Lung microvascular endothelial cell (primary cell): ENCODE measurements around the gene DKK1. TPM values are rescaled to one million over a fixed set of nuclear protein-coding genes. Genes with fewer than 3 reads are reported as not detected.
"Not testable (repeated sequence)": the region's sequence is repeated elsewhere in the genome, so short reads cannot be mapped to it uniquely, and the experiment has no call there.

Experiments
- DNase-seq, 2 donors: peaks; one replicate each; pipeline versions ENCODE4 v3.0.0 to v3.0.0-alpha.2; 2010; ENCODE audit warnings: low read depth in 2 of 2
- total RNA-seq: library from RNA; depleted of rRNA; stranded (reverse); fragments of >200 nt; gene quantifications from 2 replicates; pipeline ENCODE4 v1.2.1, GENCODE V29; 2014

DKK1 gene
- total RNA-seq, 1 donor from 2014 or later, result 15.7 TPM

DNA sequence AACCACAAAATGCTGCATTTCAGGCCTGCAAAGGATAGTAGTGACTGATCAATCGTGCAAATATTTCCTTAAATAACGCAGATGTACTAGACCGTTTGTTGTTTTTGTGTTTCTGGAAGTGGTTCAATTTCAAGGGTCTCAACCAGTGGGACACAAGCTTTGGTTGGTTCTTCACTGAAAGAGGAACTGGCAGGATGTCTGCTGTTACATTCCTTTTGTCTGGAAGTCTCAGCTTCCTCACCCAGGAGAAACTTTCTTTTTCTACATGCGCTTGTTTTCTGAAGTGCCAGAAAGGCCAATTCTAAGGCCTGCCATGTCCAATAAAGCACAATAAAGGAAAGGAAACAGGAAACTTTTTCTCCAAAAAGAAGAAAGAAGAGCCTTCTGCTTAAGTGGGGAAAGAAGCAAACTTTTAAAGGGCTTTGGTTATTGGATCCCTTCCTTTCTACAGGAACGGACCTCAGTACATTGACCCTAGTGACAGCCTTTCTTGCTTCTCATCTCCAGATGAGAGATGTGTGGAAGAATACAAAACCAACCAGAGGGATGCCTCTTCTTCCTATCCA is 4.1 kb downstream of the DKK1 start:
- DNase-seq, result peak; percentile 18 to 52

- DNase-seq, result peak; percentile 41 to 91
Observed at GRCh38 chr10:52318822-52319464, 4.9 kb downstream of the DKK1 start.

DNA sequence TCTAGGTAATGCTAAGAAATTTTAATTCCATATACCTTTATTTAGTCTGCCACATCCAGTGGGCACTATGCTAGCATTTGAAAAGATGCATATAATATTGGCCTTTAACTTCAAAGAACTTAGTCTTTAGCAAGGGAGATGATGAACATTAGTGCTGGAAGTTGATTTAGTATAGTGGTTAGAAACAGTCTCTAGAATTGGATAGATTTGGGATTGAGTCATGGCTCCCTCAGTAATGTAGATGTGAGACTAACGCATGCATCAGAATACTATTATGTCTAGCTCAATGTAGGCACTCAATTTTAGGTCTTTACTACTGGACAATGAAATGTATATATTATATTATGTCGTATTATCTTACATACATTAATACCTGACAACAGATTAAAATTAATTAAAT is 5.8 kb downstream of the DKK1 start:
- no peak for DNase-seq

DNA sequence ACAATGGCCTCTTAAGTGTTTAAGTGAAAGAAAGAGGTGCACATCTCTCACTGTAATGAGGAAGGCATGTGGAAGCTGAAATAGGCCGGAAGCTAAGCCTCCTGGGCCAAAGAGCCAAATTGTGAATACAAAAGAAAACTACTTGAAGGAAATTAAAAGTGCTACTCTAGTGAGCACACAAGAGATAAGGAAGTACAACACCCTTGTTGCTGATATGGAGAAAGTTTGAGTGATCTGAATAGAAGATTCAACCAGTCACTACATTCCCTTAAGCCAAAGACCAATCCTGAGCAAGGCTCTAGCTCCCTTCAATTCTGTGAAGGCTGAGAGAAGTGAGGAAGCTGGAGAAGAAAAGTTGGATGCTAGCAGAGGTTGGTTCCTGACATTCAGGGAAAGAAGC is 8.2 kb downstream of the DKK1 start:
- DNase-seq, result no peak

GRCh38 chr10:52322936-52323335 is 8.9 kb downstream of the DKK1 start:
- DNase-seq, result no peak

DNA sequence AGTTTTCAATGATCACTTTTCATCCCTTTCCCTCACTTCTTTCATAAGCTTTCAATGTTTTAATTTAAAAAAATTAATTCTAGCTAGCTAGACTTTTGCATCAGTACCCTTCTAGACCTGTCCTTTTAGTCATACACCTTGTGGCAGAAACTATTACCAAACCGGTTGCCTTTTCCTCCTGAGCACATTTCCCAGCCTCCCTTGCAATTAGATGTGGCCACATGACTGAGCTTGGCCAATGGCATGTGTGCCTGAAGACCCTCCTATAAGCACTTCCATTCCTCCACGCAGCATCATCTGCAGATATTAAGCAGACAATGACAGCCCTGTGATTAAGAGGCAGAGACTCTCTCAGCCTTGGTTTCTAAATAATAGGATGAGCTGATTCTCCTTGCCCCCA is 12.3 kb downstream of the DKK1 start:
- no peak for DNase-seq

- DNase-seq, result no peak
Observed at GRCh38 chr10:52331638-52332364, 17.7 kb downstream of the DKK1 start.

GRCh38 chr10:52332815-52333214 is 18.7 kb downstream of the DKK1 start:
- peak; percentile 7 to 32 for DNase-seq

DNA sequence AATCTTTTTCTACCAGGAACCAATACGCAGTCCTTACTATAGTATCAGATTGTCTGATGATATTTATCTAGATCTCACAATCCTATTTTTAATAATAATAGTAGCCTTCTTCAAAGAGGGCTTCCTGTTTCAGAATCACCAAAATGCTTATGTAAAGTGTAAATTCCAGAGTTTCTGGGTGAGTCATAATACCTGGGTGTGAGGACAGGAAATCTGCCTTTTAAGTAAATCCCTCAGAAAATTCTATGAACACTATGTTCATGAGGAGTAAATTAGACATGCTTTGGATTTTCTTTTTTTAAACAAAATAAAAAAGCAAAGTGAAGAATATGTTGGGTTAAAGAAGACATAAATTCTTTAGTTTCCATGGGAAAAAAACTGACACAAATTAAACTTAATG is 20.5 kb downstream of the DKK1 start:
- DNase-seq, result peak; percentile 20 to 60

DNA sequence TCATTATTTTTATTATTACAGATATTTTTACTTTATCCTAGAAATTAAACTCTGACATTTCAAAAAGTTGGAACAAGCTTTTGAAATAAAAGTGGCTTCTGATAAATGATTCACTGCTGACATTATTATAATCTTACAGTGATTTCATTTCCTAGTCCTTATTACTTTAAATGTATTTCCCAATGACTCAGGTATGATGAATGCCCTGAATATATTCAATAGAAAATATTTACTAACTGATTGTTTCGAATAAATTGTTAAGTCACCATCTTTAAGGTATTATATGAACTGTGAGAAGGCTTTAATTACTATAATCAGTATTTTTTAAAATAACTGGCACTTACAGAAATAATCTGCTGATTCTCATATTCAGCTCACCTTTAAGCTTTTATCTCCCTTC is 21.6 kb downstream of the DKK1 start:
- peak in 1 of 2 donors; percentile 50 for DNase-seq

- no peak for DNase-seq
Observed at GRCh38 chr10:52337225-52337624, 23.1 kb downstream of the DKK1 start.

DNA sequence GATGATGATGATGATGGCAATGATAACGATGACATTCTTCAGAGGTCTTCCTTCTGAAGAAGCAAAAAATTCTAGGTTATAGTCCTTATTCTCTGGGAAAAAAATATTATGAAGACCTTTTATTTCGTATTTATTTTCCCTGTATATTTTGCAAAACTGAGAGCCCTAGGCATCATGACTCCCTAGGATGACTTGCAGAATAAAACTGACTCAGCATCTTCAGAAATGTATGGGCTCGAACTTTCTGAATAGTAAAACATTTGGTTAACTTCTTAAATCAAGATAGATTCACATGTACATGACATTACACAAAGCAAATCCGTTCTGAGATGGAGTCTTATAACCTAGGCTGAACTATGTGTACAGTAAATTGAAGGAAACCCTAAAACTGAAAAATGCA is 29.4 kb downstream of the DKK1 start:
- no peak for DNase-seq

- no peak for DNase-seq
Observed at GRCh38 chr10:52346394-52347326, 32.6 kb downstream of the DKK1 start.

DNA sequence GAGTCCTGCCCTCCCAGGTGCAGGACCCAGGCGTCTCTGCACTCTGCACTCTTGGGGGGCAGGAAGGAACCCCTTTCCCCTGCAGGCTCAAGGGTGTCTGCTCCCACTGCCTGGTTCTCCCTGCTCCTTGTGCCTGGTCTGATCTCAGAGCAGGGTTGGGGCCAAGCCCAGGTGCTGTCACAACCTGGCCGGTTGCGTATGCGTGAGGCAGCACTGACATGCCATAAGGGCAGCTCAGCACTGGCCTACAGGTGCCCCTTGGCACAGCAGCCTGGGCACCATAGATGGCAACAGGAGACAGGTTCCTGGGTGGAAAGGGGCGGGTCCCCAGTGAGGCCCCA is 33.2 kb downstream of the DKK1 start:
- no peak for DNase-seq

- no peak for DNase-seq
Observed at GRCh38 chr10:52348037-52348564, 34.0 kb downstream of the DKK1 start.

DNA sequence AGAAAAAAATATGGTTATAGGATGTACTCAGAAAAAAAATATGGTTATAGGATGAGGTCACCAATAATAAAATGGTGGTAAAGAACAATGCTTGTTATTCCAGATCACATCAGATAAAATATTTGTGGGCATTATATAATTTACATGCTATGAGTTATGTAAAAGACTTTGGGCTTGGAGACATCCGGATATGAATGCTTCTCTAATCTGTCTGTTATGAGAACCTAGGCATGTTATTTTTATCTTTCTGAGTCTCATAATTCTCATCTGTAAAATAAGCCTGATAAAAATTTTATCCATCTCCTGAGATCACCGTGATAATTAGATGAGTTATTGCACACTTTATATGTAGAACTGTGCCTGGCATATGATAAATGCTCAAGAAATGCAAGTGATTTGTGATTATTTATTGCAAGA is 37.8 kb downstream of the DKK1 start:
- peak in 1 of 2 donors; percentile 26 for DNase-seq

- no peak for DNase-seq
Observed at GRCh38 chr10:52353205-52353604, 39.1 kb downstream of the DKK1 start.

DNA sequence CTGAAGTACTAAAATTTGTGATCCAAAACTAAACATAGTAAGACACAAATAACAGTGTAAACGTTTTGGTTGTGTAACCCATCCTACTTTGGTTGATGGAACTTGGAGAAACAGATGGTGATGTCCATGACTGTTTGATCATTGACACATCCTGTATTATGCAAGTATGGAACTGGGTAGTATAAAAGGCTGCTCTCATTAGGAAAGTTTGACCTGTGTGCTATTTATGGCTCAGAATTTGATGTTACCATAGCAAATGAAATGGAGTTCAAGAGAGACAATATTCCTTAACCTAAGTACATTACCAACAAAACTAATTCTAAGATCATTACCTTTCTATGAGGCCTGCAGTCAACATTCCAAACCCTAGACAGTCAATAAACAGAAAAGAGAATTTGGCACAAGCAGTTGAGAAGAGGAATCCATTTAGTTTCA is 39.9 kb downstream of the DKK1 start:
- peak in 1 of 2 donors; percentile 11 for DNase-seq

DNA sequence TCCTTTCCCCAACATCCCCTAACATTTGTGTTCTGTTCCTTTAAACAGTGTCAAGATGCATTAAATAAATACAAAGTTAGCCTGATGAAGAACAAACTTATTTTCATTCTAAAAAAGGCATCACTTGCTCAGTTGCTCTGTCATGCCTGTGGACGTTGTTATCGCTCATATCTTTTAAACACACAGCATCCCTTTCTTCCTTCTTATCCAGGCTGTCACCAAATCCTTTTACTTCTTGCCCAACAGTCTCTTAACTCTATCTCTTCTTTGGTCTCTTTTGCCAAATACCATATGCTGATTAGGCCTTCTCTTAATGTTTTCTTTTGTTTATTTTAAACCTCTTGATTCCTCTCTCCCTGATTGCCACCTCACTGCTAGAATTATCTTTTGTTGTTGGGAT is 43.9 kb downstream of the DKK1 start:
- no peak for DNase-seq

DNA sequence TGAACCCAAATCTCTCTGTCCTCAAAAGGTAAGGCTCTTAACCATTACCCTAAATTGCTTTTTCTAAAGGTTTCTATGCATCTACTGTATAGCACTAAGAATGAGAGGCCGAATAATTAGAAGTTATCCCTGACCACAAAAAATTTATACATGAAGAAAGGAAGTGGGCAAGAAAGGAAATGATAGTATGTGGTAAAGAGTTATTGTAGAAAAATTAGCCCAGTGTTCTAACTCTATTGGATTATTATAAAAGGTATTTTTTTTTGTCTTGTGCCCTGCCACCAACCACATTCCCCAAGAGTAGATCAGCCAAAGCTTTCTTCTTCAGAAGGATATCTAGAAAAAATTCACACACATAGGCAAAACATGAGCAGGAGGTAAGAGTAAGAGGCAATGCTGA is 45.4 kb downstream of the DKK1 start:
- DNase-seq, result no peak

DNA sequence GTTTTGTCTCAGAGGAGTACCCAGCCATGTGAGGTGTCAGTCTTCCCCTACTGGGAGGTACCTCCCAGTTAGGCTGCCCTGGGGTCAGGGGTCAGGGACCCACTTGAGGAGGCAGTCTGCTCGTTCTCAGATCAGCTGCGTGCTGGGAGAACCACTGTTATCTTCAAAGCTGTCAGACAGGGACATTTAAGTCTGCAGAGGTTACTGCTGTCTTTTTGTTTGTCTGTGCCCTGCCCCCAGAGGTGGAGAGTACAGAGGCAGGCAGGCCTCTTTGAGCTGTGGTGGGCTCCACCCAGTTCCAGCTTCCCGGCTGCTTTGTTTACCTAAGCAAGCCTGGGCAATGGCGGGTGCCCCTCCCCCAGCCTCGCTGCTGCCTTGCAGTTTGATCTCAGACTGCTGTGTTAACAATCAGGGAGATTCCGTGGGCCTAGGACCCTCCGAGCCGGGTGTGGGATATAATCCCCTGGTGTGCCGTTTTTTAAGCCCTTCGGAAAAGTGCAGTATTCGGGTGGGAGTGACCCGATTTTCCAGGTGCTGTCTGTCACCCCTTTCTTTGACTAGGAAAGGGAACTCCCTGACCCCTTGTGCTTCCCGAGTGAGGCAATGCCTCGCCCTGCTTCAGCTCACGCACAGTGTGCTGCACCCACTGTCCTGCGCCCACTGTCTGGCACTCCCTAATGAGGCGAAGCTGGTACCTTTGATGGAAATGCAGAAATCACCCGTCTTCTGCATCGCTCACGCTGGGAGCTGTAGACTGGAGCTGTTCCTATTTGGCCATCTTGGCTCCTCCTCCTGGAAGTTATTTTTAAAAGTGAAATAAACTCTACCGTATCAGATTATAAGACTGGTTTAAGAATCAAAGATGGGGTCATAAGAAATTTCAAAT is 51.7 kb downstream of the DKK1 start:
- not testable (repeated sequence) for DNase-seq
